DND-41 (cell line): ENCODE measurements around the gene ZSCAN21.

ENCODE experiments used
- ATAC-seq: fragments of 200-7000 bp; cut with Tn5 transposase; 3 replicates; pipeline ENCODE4 v1.9.1; 2021; ENCODE audit warnings: low read depth; ENCODE audit not compliant: insufficient read depth
- DNase-seq: peaks from one replicate; pipeline ENCODE4 v3.0.0-alpha.2; 2020
- H2AFZ ChIP-seq: 2 replicates; pipeline ENCODE4 v1.6.0; 2012; ENCODE audit warnings: low read depth, low read length
- H3K27ac ChIP-seq: 2 replicates; pipeline ENCODE4 v1.5.1; 2012; ENCODE audit warnings: low read length, inconsistent platforms
- H3K27me3 ChIP-seq: fragments of 200-600 bp; sonication (generic); 2 replicates; pipeline ENCODE4 v1.6.0; 2012; ENCODE audit warnings: low read length, mild to moderate bottlenecking, inconsistent platforms; ENCODE audit not compliant: insufficient read depth, poor library complexity
- H3K36me3 ChIP-seq: 2 replicates; pipeline ENCODE4 v1.5.1; 2012; ENCODE audit warnings: low read length, inconsistent platforms; ENCODE audit not compliant: insufficient read depth
- H3K4me1 ChIP-seq: 2 replicates; pipeline ENCODE4 v1.5.1; 2012; ENCODE audit warnings: mild to moderate bottlenecking, low read length; ENCODE audit not compliant: insufficient read depth
- H3K4me2 ChIP-seq: 2 replicates; pipeline ENCODE4 v1.6.0; 2012; ENCODE audit warnings: mild to moderate bottlenecking, moderate library complexity, low read length, inconsistent platforms; ENCODE audit not compliant: insufficient read depth
- H3K4me3 ChIP-seq, 2 experiments: fragments of 200-600 bp in 1 of 2; shearing (Covaris generic) in 1 of 2; 2 replicates each; pipeline ENCODE4 v1.5.1; 2012 to 2016; ENCODE audit warnings: inconsistent platforms in 2 of 2, low read length in 2 of 2, mild to moderate bottlenecking in 2 of 2, low read depth in 1 of 2, moderate library complexity in 1 of 2
- H3K79me2 ChIP-seq: 2 replicates; pipeline ENCODE4 v1.6.0; 2012; ENCODE audit warnings: low read length, inconsistent platforms; ENCODE audit not compliant: insufficient read depth
- H3K9ac ChIP-seq: 2 replicates; pipeline ENCODE4 v1.6.0; 2012; ENCODE audit warnings: low read depth, mild to moderate bottlenecking, inconsistent platforms, low read length, moderate library complexity
- H3K9me3 ChIP-seq: 2 replicates; pipeline ENCODE4 v1.5.1; 2012; ENCODE audit warnings: low read length, moderate library complexity, mild to moderate bottlenecking, inconsistent platforms; ENCODE audit not compliant: insufficient read depth, severe bottlenecking
- H4K20me1 ChIP-seq: 2 replicates; pipeline ENCODE4 v1.6.0; 2012; ENCODE audit warnings: low read length; ENCODE audit not compliant: insufficient read depth
- EZH2 ChIP-seq: IDR thresholded peaks from 3 replicates; pipeline ENCODE4 v1.6.1; 2012; ENCODE audit warnings: borderline replicate concordance, low read depth, mild to moderate bottlenecking, moderate library complexity, low read length, inconsistent platforms; ENCODE audit not compliant: severe bottlenecking
- TF ChIP-seq, protein P1 (sequence below): IDR thresholded peaks from 2 replicates; pipeline ENCODE4 v1.5.1; 2012; ENCODE audit warnings: borderline replicate concordance, low read length, moderate library complexity, mild to moderate bottlenecking; ENCODE audit not compliant: poor library complexity, severe bottlenecking; ENCODE audit errors: extremely low read depth

ZSCAN21 gene

GRCh38 chr7:100033526-100033925, 16.0 kb upstream of the ZSCAN21 start:
- Histone ChIP-seq H3K9me3 (no peaks in the 10 kb centered on the region), H3K27ac (no peak overlapping the region), H3K4me2 (no peak overlapping the region), H3K27me3 (no peaks in the 10 kb centered on the region), H3K36me3 (peaks cover 87% of the 10 kb centered on the region), H2AFZ (no peak overlapping the region), H3K4me1 (no peaks in the 10 kb centered on the region), H3K4me3 (no peak overlapping the region), H3K79me2 (no peaks in the 10 kb centered on the region), H4K20me1 (no peaks in the 10 kb centered on the region), H3K9ac (no peak overlapping the region)
- ATAC-seq = no peak
- no peak for TF ChIP-seq EZH2
- TF ChIP-seq, protein P1, sequence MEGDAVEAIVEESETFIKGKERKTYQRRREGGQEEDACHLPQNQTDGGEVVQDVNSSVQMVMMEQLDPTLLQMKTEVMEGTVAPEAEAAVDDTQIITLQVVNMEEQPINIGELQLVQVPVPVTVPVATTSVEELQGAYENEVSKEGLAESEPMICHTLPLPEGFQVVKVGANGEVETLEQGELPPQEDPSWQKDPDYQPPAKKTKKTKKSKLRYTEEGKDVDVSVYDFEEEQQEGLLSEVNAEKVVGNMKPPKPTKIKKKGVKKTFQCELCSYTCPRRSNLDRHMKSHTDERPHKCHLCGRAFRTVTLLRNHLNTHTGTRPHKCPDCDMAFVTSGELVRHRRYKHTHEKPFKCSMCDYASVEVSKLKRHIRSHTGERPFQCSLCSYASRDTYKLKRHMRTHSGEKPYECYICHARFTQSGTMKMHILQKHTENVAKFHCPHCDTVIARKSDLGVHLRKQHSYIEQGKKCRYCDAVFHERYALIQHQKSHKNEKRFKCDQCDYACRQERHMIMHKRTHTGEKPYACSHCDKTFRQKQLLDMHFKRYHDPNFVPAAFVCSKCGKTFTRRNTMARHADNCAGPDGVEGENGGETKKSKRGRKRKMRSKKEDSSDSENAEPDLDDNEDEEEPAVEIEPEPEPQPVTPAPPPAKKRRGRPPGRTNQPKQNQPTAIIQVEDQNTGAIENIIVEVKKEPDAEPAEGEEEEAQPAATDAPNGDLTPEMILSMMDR = no peak
- no peak for DNase-seq

DNA sequence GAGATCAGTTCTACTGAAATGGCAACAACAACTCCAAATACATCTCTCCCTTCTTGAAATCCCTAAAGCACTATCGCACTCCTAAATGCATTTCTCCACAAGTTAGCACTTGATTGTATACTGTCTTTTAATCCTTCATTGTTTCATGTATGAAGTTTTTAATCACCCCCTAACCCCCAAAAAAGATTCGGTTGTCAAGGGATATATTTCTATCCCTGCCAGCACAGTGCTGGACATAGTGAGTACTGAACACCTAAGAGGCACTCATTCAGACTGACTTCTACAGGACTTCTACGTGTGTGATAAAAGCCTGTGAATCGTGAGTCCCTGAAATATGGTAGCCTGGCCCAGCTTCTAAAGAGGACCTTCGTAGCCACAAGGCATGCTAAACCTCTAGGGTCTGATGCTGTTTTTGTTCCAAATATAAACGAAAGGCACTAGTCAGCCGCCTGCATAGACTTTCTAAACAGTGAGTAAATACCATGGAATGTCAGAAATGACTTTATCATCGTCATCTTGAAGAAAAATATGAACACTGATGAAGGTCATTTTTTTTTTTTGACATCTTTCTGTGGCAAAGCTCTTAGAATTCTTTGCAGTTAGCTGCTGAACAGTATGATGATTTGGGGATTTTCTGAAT, 14.6 kb upstream of the ZSCAN21 start:
- TF ChIP-seq EZH2 = no peak
- TF ChIP-seq, protein P1 = no peak
- no peak for ATAC-seq
- no peak overlapping the region for H2AFZ ChIP-seq

DNA sequence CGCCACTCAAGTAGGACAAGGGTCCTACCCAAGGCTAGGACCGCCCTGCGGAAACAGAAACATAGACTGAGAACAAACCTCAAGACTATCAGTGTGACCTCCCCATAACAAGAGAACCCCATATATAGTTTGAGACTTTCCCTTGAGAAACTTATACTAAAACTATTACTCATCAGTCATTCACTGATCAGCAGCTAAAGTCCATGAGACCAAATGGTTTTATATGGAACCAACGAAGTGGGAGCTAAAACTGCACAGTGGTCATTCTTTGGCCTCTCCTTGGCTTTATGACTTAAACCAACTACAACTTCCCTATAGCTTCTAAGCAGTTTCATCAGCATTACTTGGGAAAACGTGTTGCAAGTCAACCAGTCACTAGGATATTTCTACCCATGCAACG, 13.7 kb upstream of the ZSCAN21 start:
- Histone ChIP-seq H3K79me2 (no peaks in the 10 kb centered on the region), H3K4me2 (no peak overlapping the region), H3K36me3 (peaks cover 66% of the 10 kb centered on the region), H2AFZ (no peak overlapping the region), H4K20me1 (no peaks in the 10 kb centered on the region), H3K9me3 (no peaks in the 10 kb centered on the region), H3K27ac (no peak overlapping the region), H3K4me3 (no peak overlapping the region), H3K4me1 (no peaks in the 10 kb centered on the region), H3K27me3 (no peaks in the 10 kb centered on the region), H3K9ac (no peak overlapping the region)
- ATAC-seq (no peak), DNase-seq (no peak)
- no peak for TF ChIP-seq EZH2
- TF ChIP-seq, protein P1 = no peak

More for the DNA sequence above, 14.6 kb upstream of the ZSCAN21 start:
- Histone ChIP-seq H3K9me3 (no peaks in the 10 kb centered on the region), H3K4me2 (no peak overlapping the region), H3K9ac (no peak overlapping the region), H3K27me3 (no peaks in the 10 kb centered on the region), H3K4me3 (no peak overlapping the region), H3K4me1 (no peaks in the 10 kb centered on the region), H3K79me2 (no peaks in the 10 kb centered on the region), H3K27ac (no peak overlapping the region), H4K20me1 (no peaks in the 10 kb centered on the region), H3K36me3 (peaks cover 75% of the 10 kb centered on the region)
- DNase-seq = no peak

DNA sequence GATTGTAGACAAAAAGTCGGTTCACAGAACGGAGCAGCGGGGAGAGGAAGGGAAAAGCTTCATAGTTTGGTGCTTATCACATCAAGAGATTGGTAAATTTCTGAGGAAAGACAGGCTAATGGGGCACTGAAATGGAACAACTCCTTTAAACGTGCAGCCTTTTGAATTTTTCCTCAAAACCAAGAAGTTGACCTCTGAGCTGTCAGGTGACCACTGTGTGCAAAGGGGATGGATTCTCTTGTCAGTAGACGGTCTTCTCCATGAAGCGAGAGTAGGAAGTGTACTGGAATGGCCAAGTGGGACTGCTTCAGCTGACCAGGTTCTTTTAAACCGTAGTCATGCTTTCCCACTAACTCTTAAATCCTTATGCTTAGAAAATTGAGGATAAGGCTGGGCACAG, 11.2 kb upstream of the ZSCAN21 start:
- no peak overlapping the region for H3K27ac ChIP-seq
- TF ChIP-seq, protein P1 = no peak
- no peak for TF ChIP-seq EZH2
- H3K27me3 ChIP-seq = no peaks in the 10 kb centered on the region
- H3K4me2 ChIP-seq = no peak overlapping the region
- no peaks in the 10 kb centered on the region for H4K20me1 ChIP-seq
- DNase-seq = no peak
- no peak overlapping the region for H3K9ac ChIP-seq
- H3K4me3 ChIP-seq = no peak overlapping the region
- H3K36me3 ChIP-seq = peaks cover 47% of the 10 kb centered on the region
- no peaks in the 10 kb centered on the region for H3K4me1 ChIP-seq
- no peak overlapping the region for H2AFZ ChIP-seq
- H3K9me3 ChIP-seq = no peaks in the 10 kb centered on the region
- no peaks in the 10 kb centered on the region for H3K79me2 ChIP-seq
- ATAC-seq = no peak
